Natural killer cell (primary cell): ENCODE data around the gene ENAH. TPM values are rescaled to one million over a fixed set of nuclear protein-coding genes. Genes with fewer than 3 reads are reported as not detected.
"Not testable (repeated sequence)": the region's sequence is repeated elsewhere in the genome, so short reads cannot be mapped to it uniquely, and the experiment has no call there.

Source experiments
- ATAC-seq, 3 donors: fragments of 150-1000 bp in 2 of 3; fragments of 200-7000 bp in 1 of 3; cut with Tn5 transposase; 1 replicate in 1 of 3; 2 replicates in 2 of 3; pipeline ENCODE4 v1.10.0; 2021; ENCODE audit warnings: mild to moderate bottlenecking in 2 of 3, moderate library complexity in 2 of 3
- DNase-seq, 2 donors: peaks; one replicate each; pipeline versions ENCODE4 v3.0.0 to v3.0.0-alpha.2; 2013 to 2021; ENCODE audit warnings: mixed read lengths in 1 of 2
- H3K27ac ChIP-seq: one replicate; pipeline ENCODE4 v1.5.1; 2013; ENCODE audit warnings: mild to moderate bottlenecking, low read length
- H3K27me3 ChIP-seq: one replicate; pipeline ENCODE4 v1.6.1; 2013; ENCODE audit warnings: low read length; ENCODE audit not compliant: control insufficient read depth, insufficient read depth
- H3K36me3 ChIP-seq: one replicate; pipeline ENCODE4 v1.6.1; 2013; ENCODE audit warnings: low read length; ENCODE audit not compliant: control insufficient read depth, insufficient read depth
- H3K4me1 ChIP-seq: one replicate; pipeline ENCODE4 v1.6.1; 2013; ENCODE audit warnings: low read length; ENCODE audit not compliant: control insufficient read depth, insufficient read depth
- H3K4me3 ChIP-seq: one replicate; pipeline ENCODE4 v1.5.1; 2013; ENCODE audit warnings: low read length
- H3K9me3 ChIP-seq: one replicate; pipeline ENCODE4 v1.6.1; 2013; ENCODE audit warnings: low read length; ENCODE audit not compliant: control insufficient read depth, insufficient read depth
- H3K27ac Mint-ChIP-seq, 2 donors: one replicate each; pipeline ENCODE4 v1.8.0; 2022; ENCODE audit warnings: mild to moderate bottlenecking in 2 of 2, mixed read lengths in 2 of 2, moderate library complexity in 1 of 2
- H3K27me3 Mint-ChIP-seq, 2 donors: one replicate each; pipeline ENCODE4 v1.8.0; 2022; ENCODE audit warnings: low read depth in 2 of 2, mixed read lengths in 2 of 2
- H3K36me3 Mint-ChIP-seq: one replicate; pipeline ENCODE4 v1.8.0; 2022; ENCODE audit warnings: mixed read lengths
- H3K4me1 Mint-ChIP-seq, 2 donors: one replicate each; pipeline ENCODE4 v1.8.0; 2022; ENCODE audit warnings: mixed read lengths in 2 of 2
- H3K4me3 Mint-ChIP-seq: one replicate; pipeline ENCODE4 v1.8.0; 2022; ENCODE audit warnings: mild to moderate bottlenecking, moderate library complexity, mixed read lengths
- H3K9me3 Mint-ChIP-seq, 2 donors: one replicate each; pipeline ENCODE4 v1.8.0; 2022; ENCODE audit warnings: mixed read lengths in 2 of 2
- WGBS: methylation state at CpG from one replicate; pipeline ENCODE4 v1.1.7; 2013; ENCODE audit warnings: missing lambda C conversion rate; ENCODE audit not compliant: insufficient coverage; 5-methylcytosine and 5-hydroxymethylcytosine counted together
- intact Hi-C: fragments of 100-400 bp; cut with micrococcal nuclease; formaldehyde crosslinking; loops from one replicate; pipeline ENCODE4 v1.14.2; 2022
- total RNA-seq, 4 donors: library from RNA; stranded (reverse); fragments of 120-200 nt in 1 of 4; gene quantifications; one replicate each; pipeline versions ENCODE4 v1.2.3 to v1.2.4, GENCODE V29; 2013 to 2022
- TF ChIP-seq, protein P1 (sequence below): fragments of 200-600 bp; IDR thresholded peaks from one replicate; pipeline ENCODE4 v1.8.0; 2022; ENCODE audit warnings: antibody characterized with exemption

ENAH gene
- total RNA-seq, 3 donors from 2014 or later (not counting 1 experiment from before 2014, with no cell fraction given) = not detected

DNA sequence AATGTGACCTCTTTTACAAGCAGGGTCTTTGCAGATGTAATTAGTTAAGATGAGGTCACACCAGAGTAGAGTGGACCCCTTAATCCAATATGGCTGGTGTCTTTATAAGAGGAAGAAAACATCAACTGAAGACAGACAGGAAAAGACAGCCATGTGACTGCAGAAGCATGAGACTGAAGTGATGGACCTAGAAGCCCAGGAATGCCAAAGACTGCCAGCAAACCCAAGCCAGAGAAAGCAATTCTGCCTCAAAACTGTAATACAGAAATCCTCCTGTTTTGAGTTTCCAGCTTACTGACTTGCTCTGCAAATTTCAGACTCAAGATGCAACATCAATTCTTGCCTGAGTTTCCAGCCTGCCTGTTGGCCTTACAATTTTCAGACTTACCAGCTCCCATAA is 17.3 kb downstream of the ENAH start:
- H3K36me3 ChIP-seq = no peaks in the 10 kb centered on the region
- Mint-ChIP-seq H3K27me3 (peaks cover 7 to 16% of the 10 kb centered on the region in 2 donors), H3K9me3 (no peaks in the 10 kb centered on the region), H3K27ac (no peak overlapping the region), H3K36me3 (no peaks in the 10 kb centered on the region), H3K4me1 (no peaks in the 10 kb centered on the region), H3K4me3 (no peak overlapping the region)
- TF ChIP-seq, protein P1, sequence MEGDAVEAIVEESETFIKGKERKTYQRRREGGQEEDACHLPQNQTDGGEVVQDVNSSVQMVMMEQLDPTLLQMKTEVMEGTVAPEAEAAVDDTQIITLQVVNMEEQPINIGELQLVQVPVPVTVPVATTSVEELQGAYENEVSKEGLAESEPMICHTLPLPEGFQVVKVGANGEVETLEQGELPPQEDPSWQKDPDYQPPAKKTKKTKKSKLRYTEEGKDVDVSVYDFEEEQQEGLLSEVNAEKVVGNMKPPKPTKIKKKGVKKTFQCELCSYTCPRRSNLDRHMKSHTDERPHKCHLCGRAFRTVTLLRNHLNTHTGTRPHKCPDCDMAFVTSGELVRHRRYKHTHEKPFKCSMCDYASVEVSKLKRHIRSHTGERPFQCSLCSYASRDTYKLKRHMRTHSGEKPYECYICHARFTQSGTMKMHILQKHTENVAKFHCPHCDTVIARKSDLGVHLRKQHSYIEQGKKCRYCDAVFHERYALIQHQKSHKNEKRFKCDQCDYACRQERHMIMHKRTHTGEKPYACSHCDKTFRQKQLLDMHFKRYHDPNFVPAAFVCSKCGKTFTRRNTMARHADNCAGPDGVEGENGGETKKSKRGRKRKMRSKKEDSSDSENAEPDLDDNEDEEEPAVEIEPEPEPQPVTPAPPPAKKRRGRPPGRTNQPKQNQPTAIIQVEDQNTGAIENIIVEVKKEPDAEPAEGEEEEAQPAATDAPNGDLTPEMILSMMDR = no peak
- no peak overlapping the region for H3K4me3 ChIP-seq
- ATAC-seq = no peak
- intact Hi-C loops = no loop called here
- DNase-seq = no peak
- no peaks in the 10 kb centered on the region for H3K4me1 ChIP-seq
- H3K27me3 ChIP-seq = no peaks in the 10 kb centered on the region
- H3K27ac ChIP-seq = no peak overlapping the region
- H3K9me3 ChIP-seq = no peaks in the 10 kb centered on the region

DNA sequence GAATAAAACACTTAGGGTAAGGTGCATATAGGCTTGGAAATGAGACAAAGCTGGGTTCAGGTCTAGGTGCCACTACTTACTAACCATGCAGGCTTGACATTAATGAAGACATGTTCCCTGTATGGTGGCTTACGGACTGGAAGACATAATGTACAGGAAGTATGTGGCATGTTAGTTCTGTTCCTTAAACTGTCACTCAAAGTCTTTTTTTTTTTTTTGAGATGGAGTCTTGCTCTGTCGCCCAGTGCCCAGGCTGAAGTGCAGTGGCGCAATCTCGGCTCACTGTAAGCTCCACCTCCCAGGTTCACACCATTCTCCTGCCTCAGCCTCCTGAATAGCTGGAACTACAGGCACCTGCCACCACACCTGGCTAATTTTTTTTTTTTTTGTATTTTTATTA is 20.1 kb downstream of the ENAH start:
- intact Hi-C loops, H3K4me3 ChIP-seq, H3K4me1 Mint-ChIP-seq, H3K27ac ChIP-seq, H3K9me3 ChIP-seq, DNase-seq, H3K4me3 Mint-ChIP-seq, H3K27ac Mint-ChIP-seq, H3K27me3 ChIP-seq, H3K9me3 Mint-ChIP-seq, H3K36me3 Mint-ChIP-seq, ATAC-seq, H3K36me3 ChIP-seq, H3K4me1 ChIP-seq: not testable (repeated sequence)
- WGBS = 45% methylated on average over 1 of the region's 4 CpGs
- peaks cover 0 to 24% of the 10 kb centered on the region in 2 donors for H3K27me3 Mint-ChIP-seq

DNA sequence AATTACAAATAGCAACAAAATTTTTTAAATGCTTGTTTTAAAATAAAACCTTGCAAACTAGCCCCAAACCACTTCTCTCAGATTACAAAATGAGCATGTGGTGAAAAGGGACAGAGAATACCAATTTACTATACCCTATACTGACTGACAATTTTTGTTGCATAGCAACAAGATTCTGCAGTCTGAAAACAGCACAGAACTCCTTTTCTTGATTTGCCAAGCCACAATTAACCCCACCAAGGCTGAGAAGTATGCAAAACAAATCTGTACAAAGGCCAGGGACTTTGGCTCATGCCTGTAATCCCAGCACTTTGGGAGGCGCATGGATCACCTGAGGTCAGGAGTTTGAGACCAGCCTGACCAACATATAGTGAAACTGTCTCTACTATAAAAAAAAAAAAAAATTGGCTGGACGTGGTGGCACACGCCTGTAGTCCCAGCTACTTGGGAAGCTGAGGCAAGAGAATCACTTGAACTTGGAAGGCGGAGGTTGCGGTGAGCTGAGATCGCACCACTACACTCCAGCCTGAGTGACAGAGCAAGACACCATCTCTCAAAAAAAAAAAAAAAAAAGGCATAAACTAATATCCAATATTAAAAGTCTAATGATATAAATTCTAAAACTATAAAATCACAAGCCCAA is 21.8 kb downstream of the ENAH start:
- Mint-ChIP-seq H3K27me3 (peaks cover 0 to 21% of the 10 kb centered on the region in 2 donors), H3K4me1 (no peaks in the 10 kb centered on the region), H3K4me3 (no peak overlapping the region), H3K36me3 (no peaks in the 10 kb centered on the region), H3K9me3 (no peaks in the 10 kb centered on the region), H3K27ac (no peak overlapping the region)
- Histone ChIP-seq H3K27me3 (peaks cover 2% of the 10 kb centered on the region), H3K4me3 (no peak overlapping the region), H3K4me1 (no peaks in the 10 kb centered on the region), H3K27ac (no peak overlapping the region), H3K9me3 (no peaks in the 10 kb centered on the region), H3K36me3 (no peaks in the 10 kb centered on the region)
- DNase-seq = no peak
- ATAC-seq = no peak
- WGBS = 90% methylated on average over 5 of the region's 6 CpGs
- intact Hi-C loops = no loop called here
- TF ChIP-seq, protein P1 = no peak

DNA sequence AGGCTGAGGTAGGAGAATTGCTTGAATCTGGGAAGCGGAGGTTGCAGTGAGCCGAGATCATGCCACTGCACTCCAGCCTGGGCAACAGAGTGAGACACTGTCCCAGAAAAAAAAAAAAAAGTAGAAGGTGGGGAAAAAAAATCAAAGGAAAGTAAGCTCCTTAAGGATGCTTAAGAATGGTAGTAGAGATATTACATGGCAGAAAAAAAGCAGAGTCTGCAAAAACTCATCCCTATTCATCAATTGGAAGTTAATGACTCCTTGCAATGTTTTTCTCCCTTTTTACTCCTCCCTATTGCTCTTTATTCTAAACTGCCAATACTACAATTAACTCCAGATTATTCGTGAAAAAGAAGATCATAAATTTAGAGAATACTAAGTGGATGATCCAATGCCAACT is 23.4 kb downstream of the ENAH start:
- H3K9me3 ChIP-seq = no peaks in the 10 kb centered on the region
- ATAC-seq = no peak
- Mint-ChIP-seq H3K4me1 (no peaks in the 10 kb centered on the region), H3K9me3 (no peaks in the 10 kb centered on the region), H3K36me3 (no peaks in the 10 kb centered on the region), H3K27me3 (peaks cover 0 to 20% of the 10 kb centered on the region in 2 donors), H3K4me3 (no peak overlapping the region), H3K27ac (no peak overlapping the region)
- intact Hi-C loops = no loop called here
- peaks cover 2% of the 10 kb centered on the region for H3K27me3 ChIP-seq
- no peak overlapping the region for H3K27ac ChIP-seq
- no peak overlapping the region for H3K4me3 ChIP-seq
- H3K4me1 ChIP-seq = no peaks in the 10 kb centered on the region
- H3K36me3 ChIP-seq = no peaks in the 10 kb centered on the region
- no peak for DNase-seq
- TF ChIP-seq, protein P1 = no peak
- WGBS = 98% methylated on average over 2 of the region's 3 CpGs

DNA sequence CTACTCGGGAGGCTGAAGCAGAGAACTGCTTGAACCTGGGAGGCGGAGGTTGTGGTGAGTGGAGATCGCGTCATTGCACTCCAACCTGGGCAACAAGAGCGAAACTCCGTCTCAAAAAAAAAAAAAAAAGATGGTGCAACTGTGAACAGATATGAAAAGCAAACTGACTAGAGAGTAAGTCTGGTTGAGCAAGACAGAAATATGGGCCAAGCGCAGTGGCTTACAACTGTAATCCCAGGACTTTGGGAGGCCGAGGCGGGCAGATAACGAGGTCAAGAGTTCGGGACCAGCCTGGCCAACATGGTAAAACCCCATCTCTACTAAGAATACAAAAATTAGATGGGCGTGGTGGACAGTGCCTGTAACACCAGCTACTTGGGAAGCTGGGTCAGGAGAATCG is 24.1 kb downstream of the ENAH start:
- H3K4me1 ChIP-seq, intact Hi-C loops, ATAC-seq, H3K4me1 Mint-ChIP-seq, H3K36me3 Mint-ChIP-seq, H3K27ac Mint-ChIP-seq, H3K4me3 ChIP-seq, H3K27ac ChIP-seq, H3K9me3 Mint-ChIP-seq, H3K27me3 ChIP-seq, DNase-seq, H3K36me3 ChIP-seq, H3K4me3 Mint-ChIP-seq, H3K9me3 ChIP-seq: not testable (repeated sequence)
- peaks cover 0 to 23% of the 10 kb centered on the region in 2 donors for H3K27me3 Mint-ChIP-seq
- 91% methylated on average over 13 of the region's 13 CpGs for WGBS
